NOMO-1 treated with dmso at 0.1 percent for 144 hours (cell line): Measurements from ENCODE around the gene EXOC4.

Source experiments
- DNase-seq: peaks from one replicate; lab custom pipeline; 2025; ENCODE audit not compliant: unreplicated experiment; lab: John Stamatoyannopoulos, UW

Gene EXOC4

GRCh38 chr7:133360201-133360600, 107.3 kb downstream of the EXOC4 start:
- DNase-seq: no peak

DNA sequence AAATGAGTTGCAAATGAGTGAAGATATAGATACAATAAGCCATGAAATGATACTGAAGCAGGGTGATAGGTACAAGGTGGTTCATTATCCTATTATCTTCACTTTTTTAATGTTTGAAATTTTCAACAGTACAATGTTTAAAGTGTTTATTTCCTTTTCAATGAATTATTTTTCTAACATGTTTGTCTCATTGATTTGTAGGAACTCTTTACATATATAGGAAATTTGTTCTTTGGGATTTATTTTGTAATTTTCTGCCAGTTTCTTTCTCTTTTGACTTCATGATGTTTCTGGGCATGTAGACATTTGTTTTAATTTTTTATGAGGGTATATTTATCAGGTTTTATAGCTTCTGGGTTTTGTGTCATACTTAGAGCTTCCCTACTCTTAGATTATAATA, 108.9 kb downstream of the EXOC4 start:
- DNase-seq: no peak

DNA sequence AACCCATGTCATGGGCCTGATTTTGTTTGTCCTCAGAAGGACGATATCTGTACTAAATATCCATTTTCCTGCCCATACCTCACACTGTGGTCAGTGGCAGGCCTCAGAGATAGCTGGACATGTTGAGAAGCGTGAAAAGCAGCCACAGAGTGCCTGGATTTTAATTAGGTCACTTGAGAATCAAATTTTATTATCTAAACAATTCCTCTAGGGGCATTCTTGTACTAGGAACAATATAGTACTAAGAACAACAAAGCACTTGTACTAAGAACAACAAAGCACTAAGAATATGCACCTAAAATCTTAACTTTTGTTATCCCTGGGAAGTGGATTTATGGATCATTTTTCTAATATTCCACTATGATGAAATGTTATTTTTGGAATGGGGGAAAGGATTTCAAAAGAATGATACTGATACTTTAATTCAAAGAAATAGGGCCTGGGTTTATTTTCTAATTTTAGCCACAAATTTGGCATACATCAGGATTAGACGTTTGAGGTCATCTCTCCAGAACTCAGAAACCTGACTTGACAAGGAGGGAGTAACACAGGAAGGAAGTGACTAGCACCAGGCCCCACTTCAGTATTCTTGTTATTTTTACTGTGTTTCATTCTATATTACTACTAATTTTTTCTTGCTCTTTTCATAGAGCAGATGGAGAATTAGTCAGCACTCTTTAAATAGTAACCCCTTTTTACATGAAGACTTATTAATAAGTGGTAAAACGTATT, 112.2 kb downstream of the EXOC4 start:
- DNase-seq: no peak

DNA sequence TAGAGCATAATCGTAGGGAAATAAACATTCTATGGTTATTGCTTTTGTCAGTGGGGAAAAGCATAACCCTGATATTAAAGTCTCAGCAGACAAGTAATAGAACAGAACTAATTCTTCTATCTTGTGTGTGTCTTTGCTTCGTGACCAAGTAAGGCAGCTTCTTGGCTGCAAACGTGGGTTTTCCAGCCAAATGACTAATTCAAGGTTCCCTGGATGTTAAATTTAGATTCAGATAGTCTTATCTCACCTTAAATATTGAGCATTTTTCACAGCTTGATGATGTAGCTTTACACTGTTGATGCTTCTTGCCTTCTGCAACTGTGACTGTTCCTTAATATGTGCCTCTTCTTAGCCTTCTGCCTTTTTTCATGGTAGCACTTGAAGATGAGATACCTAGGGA, 113.0 kb downstream of the EXOC4 start:
- DNase-seq: no peak

GRCh38 chr7:133367561-133367960, 114.7 kb downstream of the EXOC4 start:
- DNase-seq: no peak

- no peak for DNase-seq
Measured at GRCh38 chr7:133369130-133369529, 116.3 kb downstream of the EXOC4 start.

GRCh38 chr7:133371616-133372015, 118.7 kb downstream of the EXOC4 start:
- no peak for DNase-seq

GRCh38 chr7:133372337-133372736, 119.5 kb downstream of the EXOC4 start:
- DNase-seq: no peak

GRCh38 chr7:133376514-133376913, 123.6 kb downstream of the EXOC4 start:
- no peak for DNase-seq

- DNase-seq: no peak
Measured at GRCh38 chr7:133381965-133382364, 129.1 kb downstream of the EXOC4 start.

GRCh38 chr7:133382775-133383559, 130.1 kb downstream of the EXOC4 start:
- no peak for DNase-seq

GRCh38 chr7:133386205-133386604, 133.3 kb downstream of the EXOC4 start:
- DNase-seq: no peak

DNA sequence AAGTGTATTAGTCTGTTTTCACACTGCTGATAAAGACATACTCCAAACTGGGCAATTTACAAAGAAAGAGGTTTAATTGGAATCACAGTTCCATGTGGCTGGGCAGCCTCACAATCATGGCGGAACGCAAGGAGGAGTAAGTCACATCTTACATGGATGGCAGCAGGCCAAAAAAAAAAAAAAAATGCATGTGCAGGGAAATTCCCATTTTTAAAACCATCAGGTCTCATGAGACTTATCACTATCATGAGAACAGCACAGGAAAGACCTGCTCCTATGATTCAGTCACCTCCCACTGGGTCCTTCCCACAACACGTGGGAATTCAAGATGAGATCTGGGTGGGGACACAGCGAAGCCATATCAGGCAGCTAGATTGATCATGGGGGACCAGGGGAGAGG, 136.8 kb downstream of the EXOC4 start:
- no peak for DNase-seq

- no peak for DNase-seq
Measured at GRCh38 chr7:133391206-133391605, 138.3 kb downstream of the EXOC4 start.

- DNase-seq: no peak
Measured at GRCh38 chr7:133394369-133394768, 141.5 kb downstream of the EXOC4 start.

DNA sequence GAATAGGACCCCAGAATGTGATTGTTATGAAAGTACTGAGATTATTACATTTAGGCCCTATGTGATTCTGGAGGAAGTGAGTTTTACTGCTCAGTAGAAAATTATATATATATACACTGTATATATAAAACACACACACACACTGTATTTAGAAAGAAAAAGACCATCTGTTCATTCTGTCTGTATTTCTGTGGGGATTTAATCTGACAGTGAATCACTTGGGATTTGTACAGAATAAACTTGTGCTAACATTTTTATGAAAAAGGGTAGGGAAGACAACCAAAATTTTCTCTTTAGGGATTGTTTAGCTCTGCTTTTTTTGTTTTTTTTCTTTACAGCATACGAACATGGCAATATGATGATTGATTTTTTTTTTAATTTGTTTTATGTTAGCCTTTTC, 142.7 kb downstream of the EXOC4 start:
- no peak for DNase-seq

- DNase-seq: no peak
Measured at GRCh38 chr7:133398506-133398905, 145.6 kb downstream of the EXOC4 start.

GRCh38 chr7:133401225-133401624, 148.3 kb downstream of the EXOC4 start:
- no peak for DNase-seq

GRCh38 chr7:133408212-133408611, 155.3 kb downstream of the EXOC4 start:
- no peak for DNase-seq

- DNase-seq: no peak
Measured at GRCh38 chr7:133409421-133409820, 156.5 kb downstream of the EXOC4 start.

- DNase-seq: no peak
Measured at GRCh38 chr7:133409966-133410365, 157.1 kb downstream of the EXOC4 start.

- no peak for DNase-seq
Measured at GRCh38 chr7:133411395-133411794, 158.5 kb downstream of the EXOC4 start.

DNA sequence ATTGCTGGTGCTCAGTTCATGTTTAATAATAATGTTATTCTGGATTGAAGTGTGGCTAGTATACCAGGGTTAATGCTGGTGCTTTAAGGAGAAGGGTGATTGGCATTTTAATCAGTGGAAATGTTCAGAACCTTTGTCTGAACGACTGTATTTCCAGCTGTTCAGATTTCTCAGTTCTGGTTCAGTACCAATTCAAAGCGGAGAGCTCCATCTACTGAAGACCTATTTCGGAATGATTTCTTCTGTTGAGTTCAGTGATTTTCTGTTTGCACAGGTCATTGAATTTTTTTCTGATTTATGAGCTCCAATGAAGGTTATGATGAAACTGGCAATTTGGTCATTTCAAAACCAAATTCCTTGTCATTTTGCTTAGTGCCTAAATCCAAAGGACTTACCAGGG, 160.1 kb downstream of the EXOC4 start:
- no peak for DNase-seq
